SK-N-SH (cell line): ENCODE measurements around the gene PHF21B. TPM values are rescaled to one million over a fixed set of nuclear protein-coding genes. Genes with fewer than 3 reads are reported as not detected.

Source experiments
- CTCF ChIA-PET: fragments of 300-600, 350-600 bp; formaldehyde crosslinking; extraction: SDS; loops from one replicate; lab custom pipeline; 2021; lab: Yijun Ruan, JAX
- POLR2A ChIA-PET: fragments of 350-600 bp; sonication (Branson Sonifier 250); formaldehyde crosslinking; extraction: SDS; loops from one replicate; lab custom pipeline; 2020; ENCODE audit warnings: antibody characterized with exemption, inconsistent platforms; lab: Yijun Ruan, JAX
- DNase-seq: peaks from one replicate; pipeline ENCODE4 v3.0.0; 2012
- H2AFZ ChIP-seq: fragments of 200-600 bp; sonication (generic); 2 replicates; pipeline ENCODE4 v1.8.1; 2016; ENCODE audit warnings: antibody characterized with exemption, mild to moderate bottlenecking, low read depth
- H3F3A ChIP-seq: fragments of 200-600 bp; sonication (generic); replicated peaks from 2 replicates; pipeline ENCODE3; 2016; ENCODE audit warnings: antibody characterized with exemption, mild to moderate bottlenecking; ENCODE audit not compliant: insufficient read depth
- H3K27ac ChIP-seq, 2 experiments: fragments of 200-500 bp in 1 of 2; fragments of 200-600 bp in 1 of 2; sonication (Bioruptor generic) in 1 of 2; sonication (generic), shearing (Covaris generic) in 1 of 2; 2 replicates each; pipeline versions ENCODE4 v1.5.1 to v1.6.1; 2014 to 2016; ENCODE audit warnings: low read depth in 2 of 2, inconsistent platforms in 1 of 2, low read length in 1 of 2, mild to moderate bottlenecking in 1 of 2, mixed read lengths in 1 of 2
- H3K27me3 ChIP-seq: fragments of 200-600 bp; sonication (generic), shearing (Covaris generic); 2 replicates; pipeline ENCODE4 v1.6.1; 2016; ENCODE audit warnings: mixed run types; ENCODE audit not compliant: insufficient read depth
- H3K36me3 ChIP-seq, 2 experiments: fragments of 200-500 bp in 1 of 2; fragments of 200-600 bp in 1 of 2; sonication (Bioruptor generic) in 1 of 2; sonication (generic) in 1 of 2; replicated peaks in 1 of 2; 2 replicates each; pipeline versions ENCODE3 to v1.5.1; 2014 to 2016; ENCODE audit warnings: low read length in 1 of 2, mild to moderate bottlenecking in 1 of 2; ENCODE audit not compliant: insufficient read depth in 2 of 2, control insufficient read depth in 1 of 2
- H3K4me1 ChIP-seq, 2 experiments: fragments of 200-500 bp in 1 of 2; fragments of 200-600 bp in 1 of 2; sonication (Bioruptor generic) in 1 of 2; sonication (generic), shearing (Covaris generic) in 1 of 2; 2 replicates each; pipeline versions ENCODE4 v1.5.1 to v1.6.1; 2014 to 2016; ENCODE audit warnings: low read depth in 1 of 2, low read length in 1 of 2, mixed run types in 1 of 2; ENCODE audit not compliant: insufficient read depth in 2 of 2, control insufficient read depth in 1 of 2
- H3K4me2 ChIP-seq: fragments of 200-600 bp; sonication (generic), shearing (Covaris generic); 2 replicates; pipeline ENCODE4 v1.6.1; 2017; ENCODE audit warnings: mixed run types
- H3K4me3 ChIP-seq, 2 experiments: fragments of 200-500 bp in 1 of 2; fragments of 200-600 bp in 1 of 2; sonication (Bioruptor generic) in 1 of 2; sonication (generic), shearing (Covaris generic) in 1 of 2; 2 replicates each; pipeline versions ENCODE4 v1.5.1 to v1.8.1; 2014 to 2016; ENCODE audit warnings: low read depth in 2 of 2, inconsistent platforms in 1 of 2, low read length in 1 of 2, mild to moderate bottlenecking in 1 of 2, mixed read lengths in 1 of 2, moderate library complexity in 1 of 2
- H3K79me2 ChIP-seq: fragments of 200-600 bp; sonication (generic); 2 replicates; pipeline ENCODE4 v1.8.1; 2017; ENCODE audit warnings: mild to moderate bottlenecking; ENCODE audit not compliant: insufficient read depth
- H3K9ac ChIP-seq: fragments of 200-600 bp; sonication (generic); 2 replicates; pipeline ENCODE4 v1.6.1; 2017; ENCODE audit warnings: mixed run types
- H3K9me2 ChIP-seq: fragments of 200-600 bp; sonication (generic); 2 replicates; pipeline ENCODE4 v1.6.1; 2017; ENCODE audit warnings: mixed run types
- H3K9me3 ChIP-seq: fragments of 200-600 bp; sonication (generic); 2 replicates; pipeline ENCODE4 v1.6.1; 2017; ENCODE audit warnings: mixed run types, mild to moderate bottlenecking, moderate library complexity
- H4K20me1 ChIP-seq: fragments of 200-600 bp; sonication (generic); 2 replicates; pipeline ENCODE4 v1.6.1; 2017; ENCODE audit warnings: mild to moderate bottlenecking, mixed run types; ENCODE audit not compliant: insufficient read depth
- CHD2 ChIP-seq: fragments of 150-350 bp; IDR thresholded peaks from 2 replicates; pipeline ENCODE4 v1.6.1; 2018; ENCODE audit warnings: low read length; ENCODE audit not compliant: partially characterized antibody
- EP300 ChIP-seq, 2 experiments: IDR thresholded peaks; 2 replicates each; pipeline versions ENCODE4 v1.4.0 to v1.6.1; 2012; ENCODE audit warnings: borderline replicate concordance in 1 of 2, low read depth in 1 of 2, low read length in 1 of 2
- FOSL2 ChIP-seq: IDR thresholded peaks from 2 replicates; pipeline ENCODE4 v1.4.0; 2012; ENCODE audit warnings: low read depth, mild to moderate bottlenecking, moderate library complexity, borderline replicate concordance
- MEF2A ChIP-seq: IDR thresholded peaks from 2 replicates; pipeline ENCODE4 v1.4.0; 2012; ENCODE audit warnings: low read depth, borderline replicate concordance
- MXI1 ChIP-seq: IDR thresholded peaks from 2 replicates; pipeline ENCODE4 v1.6.1; 2012; ENCODE audit warnings: mild to moderate bottlenecking, low read depth, low read length, improper control_type of control experiment
- POLR2AphosphoS5 ChIP-seq: IDR thresholded peaks from 2 replicates; pipeline ENCODE4 v1.6.1; 2012; ENCODE audit warnings: low read depth, low read length
- RCOR1 ChIP-seq: fragments of 150-350 bp; IDR thresholded peaks from 2 replicates; pipeline ENCODE4 v1.6.1; 2017; ENCODE audit warnings: antibody characterized with exemption, low read length
- RFX5 ChIP-seq: IDR thresholded peaks from 2 replicates; pipeline ENCODE4 v1.6.1; 2012; ENCODE audit warnings: mild to moderate bottlenecking, improper control_type of control experiment, low read length
- TCF12 ChIP-seq: IDR thresholded peaks from 2 replicates; pipeline ENCODE4 v1.4.0; 2012
- TEAD4 ChIP-seq: IDR thresholded peaks from 2 replicates; pipeline ENCODE4 v1.4.0; 2012; ENCODE audit warnings: mild to moderate bottlenecking, borderline replicate concordance; ENCODE audit not compliant: insufficient read depth
- YY1 ChIP-seq: IDR thresholded peaks from 2 replicates; pipeline ENCODE4 v1.4.0; 2012; ENCODE audit warnings: low read depth, mild to moderate bottlenecking
- whole genome bisulfite sequencing: methylation state at CpG from one replicate; pipeline ENCODE4 v1.1.6; 2017; ENCODE audit warnings: low lambda C conversion rate; 5-methylcytosine and 5-hydroxymethylcytosine counted together
- polyA plus RNA-seq, 3 experiments: library from polyadenylated mRNA; depleted of rRNA; stranded (reverse); fragments of >200 nt; gene quantifications; 2 replicates each; pipeline ENCODE4 v1.2.3, GENCODE V29; 2012
- TF ChIP-seq, protein P1 (sequence below): IDR thresholded peaks from 2 replicates; pipeline ENCODE4 v1.4.0; 2012; ENCODE audit warnings: low read depth, borderline replicate concordance
- TF ChIP-seq, protein P2 (sequence below): fragments of 150-350 bp; IDR thresholded peaks from 2 replicates; pipeline ENCODE4 v1.6.1; 2016; ENCODE audit warnings: mild to moderate bottlenecking, low read depth, low read length
- TF ChIP-seq, protein P3 (sequence below): IDR thresholded peaks from 2 replicates; pipeline ENCODE4 v1.6.1; 2012; ENCODE audit warnings: mild to moderate bottlenecking, low read depth, low read length, moderate library complexity

Gene PHF21B
- polyA plus RNA-seq, 1 of the 3 experiments (the other 2 are of a cell fraction), result 0.76 TPM

DNA sequence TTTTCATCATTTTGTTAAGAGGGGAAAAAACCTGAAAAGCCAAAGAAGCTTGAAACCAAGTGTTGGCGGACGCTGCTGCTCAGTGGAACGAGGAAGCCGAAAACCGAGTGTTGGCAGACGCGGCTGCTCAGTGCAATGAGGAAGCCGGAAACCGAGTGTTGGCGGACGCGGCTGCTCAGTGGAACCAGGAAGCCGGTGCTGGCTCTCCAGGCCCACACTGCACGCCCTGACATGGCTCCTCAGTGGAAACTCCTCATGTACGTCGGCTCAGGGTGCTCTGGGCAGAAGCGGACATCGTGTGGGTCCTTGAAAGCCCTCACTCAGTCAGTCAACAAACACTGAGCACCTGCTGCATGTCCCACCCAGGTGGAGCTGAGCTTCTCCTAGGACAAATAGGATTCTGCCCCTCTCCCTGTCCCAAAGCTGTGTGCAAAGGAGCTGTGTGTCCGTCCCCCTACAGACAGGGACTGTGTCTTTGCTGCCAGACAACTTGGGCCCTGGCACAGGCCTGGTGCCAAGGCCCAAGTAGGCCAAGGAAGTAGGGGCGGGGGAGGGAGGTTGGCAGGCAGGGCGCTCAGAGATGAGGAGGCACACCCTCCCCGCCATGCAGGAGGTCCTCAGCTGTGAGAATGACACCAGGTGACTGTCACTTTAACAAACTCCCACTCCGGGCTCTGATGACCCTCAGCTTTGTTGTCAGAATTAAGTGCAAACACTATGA, 37.3 kb downstream of the PHF21B start:
- H4K20me1 ChIP-seq, result peaks cover 10% of the 10 kb centered on the region
- H3K36me3 ChIP-seq, result no peaks in the 10 kb centered on the region
- no peaks in the 10 kb centered on the region for H3K9me3 ChIP-seq
- no peaks in the 10 kb centered on the region for H3K27me3 ChIP-seq
- DNase-seq, result no peak
- no peak overlapping the region for H3K9ac ChIP-seq
- H3K4me1 ChIP-seq, result no peaks in the 10 kb centered on the region
- no peaks in the 10 kb centered on the region for H3K9me2 ChIP-seq
- TF ChIP-seq, protein P1, sequence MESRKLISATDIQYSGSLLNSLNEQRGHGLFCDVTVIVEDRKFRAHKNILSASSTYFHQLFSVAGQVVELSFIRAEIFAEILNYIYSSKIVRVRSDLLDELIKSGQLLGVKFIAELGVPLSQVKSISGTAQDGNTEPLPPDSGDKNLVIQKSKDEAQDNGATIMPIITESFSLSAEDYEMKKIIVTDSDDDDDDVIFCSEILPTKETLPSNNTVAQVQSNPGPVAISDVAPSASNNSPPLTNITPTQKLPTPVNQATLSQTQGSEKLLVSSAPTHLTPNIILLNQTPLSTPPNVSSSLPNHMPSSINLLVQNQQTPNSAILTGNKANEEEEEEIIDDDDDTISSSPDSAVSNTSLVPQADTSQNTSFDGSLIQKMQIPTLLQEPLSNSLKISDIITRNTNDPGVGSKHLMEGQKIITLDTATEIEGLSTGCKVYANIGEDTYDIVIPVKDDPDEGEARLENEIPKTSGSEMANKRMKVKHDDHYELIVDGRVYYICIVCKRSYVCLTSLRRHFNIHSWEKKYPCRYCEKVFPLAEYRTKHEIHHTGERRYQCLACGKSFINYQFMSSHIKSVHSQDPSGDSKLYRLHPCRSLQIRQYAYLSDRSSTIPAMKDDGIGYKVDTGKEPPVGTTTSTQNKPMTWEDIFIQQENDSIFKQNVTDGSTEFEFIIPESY, result no peak
- TF ChIP-seq CHD2, result no peak
- TF ChIP-seq FOSL2, result no peak
- no peak for TF ChIP-seq RFX5
- TF ChIP-seq, protein P2, sequence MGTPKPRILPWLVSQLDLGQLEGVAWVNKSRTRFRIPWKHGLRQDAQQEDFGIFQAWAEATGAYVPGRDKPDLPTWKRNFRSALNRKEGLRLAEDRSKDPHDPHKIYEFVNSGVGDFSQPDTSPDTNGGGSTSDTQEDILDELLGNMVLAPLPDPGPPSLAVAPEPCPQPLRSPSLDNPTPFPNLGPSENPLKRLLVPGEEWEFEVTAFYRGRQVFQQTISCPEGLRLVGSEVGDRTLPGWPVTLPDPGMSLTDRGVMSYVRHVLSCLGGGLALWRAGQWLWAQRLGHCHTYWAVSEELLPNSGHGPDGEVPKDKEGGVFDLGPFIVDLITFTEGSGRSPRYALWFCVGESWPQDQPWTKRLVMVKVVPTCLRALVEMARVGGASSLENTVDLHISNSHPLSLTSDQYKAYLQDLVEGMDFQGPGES, result no peak
- no peak for TF ChIP-seq EP300 (IDR thresholded peaks at IDR 0.05; ENCODE audit: borderline replicate concordance in 1 of 2, low read depth in 1 of 2, low read length in 1 of 2)
- no peak overlapping the region for H3K27ac ChIP-seq
- no peak overlapping the region for H2AFZ ChIP-seq
- WGBS, result 70% methylated on average over 21 of the region's 23 CpGs
- H3K4me2 ChIP-seq, result no peak overlapping the region
- no peaks in the 10 kb centered on the region for H3F3A ChIP-seq
- no peak overlapping the region for H3K4me3 ChIP-seq
- ChIA-PET POLR2A (no interaction called here), CTCF (interaction anchor here (1.3 kb wide), 1 partner anchor 35 kb away, joined by 3 read pairs; no protein-coding TSS in a partner anchor)
- H3K79me2 ChIP-seq, result no peaks in the 10 kb centered on the region

DNA sequence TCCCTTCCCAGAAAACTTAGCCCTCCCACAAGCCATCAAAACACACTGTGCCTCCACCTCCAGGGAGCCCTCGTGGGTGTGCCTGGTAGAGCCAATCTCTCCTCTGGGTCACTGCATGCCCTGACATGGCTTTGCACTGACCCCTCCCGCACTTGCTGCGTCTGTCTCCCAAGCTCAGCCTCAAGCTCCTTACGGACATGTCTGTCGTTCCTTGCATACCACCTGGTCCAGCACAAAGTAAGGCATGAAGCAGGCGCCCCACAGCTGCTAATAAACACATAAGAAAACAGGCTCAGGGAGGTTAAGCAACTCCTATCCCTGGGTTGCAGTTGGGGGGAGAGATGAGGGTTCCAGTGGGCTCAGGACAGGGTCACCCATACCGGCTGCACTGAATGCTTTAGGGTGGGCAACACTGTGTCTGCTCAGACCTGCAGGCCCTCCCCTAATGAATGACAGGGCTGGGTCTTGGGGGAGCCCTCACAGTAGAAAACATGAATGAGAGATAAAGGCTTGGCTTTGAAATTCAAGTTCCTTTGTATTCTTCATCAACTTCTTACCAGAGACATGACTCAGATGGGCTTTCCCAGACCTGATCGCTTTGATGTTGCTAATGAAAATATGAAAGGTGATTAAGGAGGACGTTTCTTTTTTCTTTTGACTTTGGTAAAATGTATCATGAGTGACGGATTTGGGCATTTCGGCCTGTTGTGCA, 38.0 kb downstream of the PHF21B start:
- H3K4me1 ChIP-seq, result no peaks in the 10 kb centered on the region
- H4K20me1 ChIP-seq, result peaks cover 10% of the 10 kb centered on the region
- no peak overlapping the region for H3K27ac ChIP-seq
- no peak overlapping the region for H2AFZ ChIP-seq
- H3K27me3 ChIP-seq, result no peaks in the 10 kb centered on the region
- no peaks in the 10 kb centered on the region for H3K79me2 ChIP-seq
- no peaks in the 10 kb centered on the region for H3K36me3 ChIP-seq
- no peak overlapping the region for H3K4me3 ChIP-seq
- H3K9ac ChIP-seq, result no peak overlapping the region
- H3F3A ChIP-seq, result no peaks in the 10 kb centered on the region
- H3K4me2 ChIP-seq, result no peak overlapping the region
- no peak for DNase-seq
- 55% methylated on average over 10 of the region's 11 CpGs for WGBS
- H3K9me2 ChIP-seq, result no peaks in the 10 kb centered on the region
- POLR2A ChIA-PET, result no interaction called here
- H3K9me3 ChIP-seq, result no peaks in the 10 kb centered on the region
- CTCF ChIA-PET, result interaction anchor here (1.3 kb wide), 1 partner anchor 36 kb away, joined by 3 read pairs; no protein-coding TSS in a partner anchor
- TF ChIP-seq, protein P1, result no peak
- no peak for TF ChIP-seq TEAD4
- no peak for TF ChIP-seq YY1
- no peak for TF ChIP-seq TCF12
- no peak for TF ChIP-seq RCOR1
- TF ChIP-seq, protein P3, sequence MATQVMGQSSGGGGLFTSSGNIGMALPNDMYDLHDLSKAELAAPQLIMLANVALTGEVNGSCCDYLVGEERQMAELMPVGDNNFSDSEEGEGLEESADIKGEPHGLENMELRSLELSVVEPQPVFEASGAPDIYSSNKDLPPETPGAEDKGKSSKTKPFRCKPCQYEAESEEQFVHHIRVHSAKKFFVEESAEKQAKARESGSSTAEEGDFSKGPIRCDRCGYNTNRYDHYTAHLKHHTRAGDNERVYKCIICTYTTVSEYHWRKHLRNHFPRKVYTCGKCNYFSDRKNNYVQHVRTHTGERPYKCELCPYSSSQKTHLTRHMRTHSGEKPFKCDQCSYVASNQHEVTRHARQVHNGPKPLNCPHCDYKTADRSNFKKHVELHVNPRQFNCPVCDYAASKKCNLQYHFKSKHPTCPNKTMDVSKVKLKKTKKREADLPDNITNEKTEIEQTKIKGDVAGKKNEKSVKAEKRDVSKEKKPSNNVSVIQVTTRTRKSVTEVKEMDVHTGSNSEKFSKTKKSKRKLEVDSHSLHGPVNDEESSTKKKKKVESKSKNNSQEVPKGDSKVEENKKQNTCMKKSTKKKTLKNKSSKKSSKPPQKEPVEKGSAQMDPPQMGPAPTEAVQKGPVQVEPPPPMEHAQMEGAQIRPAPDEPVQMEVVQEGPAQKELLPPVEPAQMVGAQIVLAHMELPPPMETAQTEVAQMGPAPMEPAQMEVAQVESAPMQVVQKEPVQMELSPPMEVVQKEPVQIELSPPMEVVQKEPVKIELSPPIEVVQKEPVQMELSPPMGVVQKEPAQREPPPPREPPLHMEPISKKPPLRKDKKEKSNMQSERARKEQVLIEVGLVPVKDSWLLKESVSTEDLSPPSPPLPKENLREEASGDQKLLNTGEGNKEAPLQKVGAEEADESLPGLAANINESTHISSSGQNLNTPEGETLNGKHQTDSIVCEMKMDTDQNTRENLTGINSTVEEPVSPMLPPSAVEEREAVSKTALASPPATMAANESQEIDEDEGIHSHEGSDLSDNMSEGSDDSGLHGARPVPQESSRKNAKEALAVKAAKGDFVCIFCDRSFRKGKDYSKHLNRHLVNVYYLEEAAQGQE, result no peak
- no peak for TF ChIP-seq CHD2
- TF ChIP-seq MXI1, result no peak
- no peak for TF ChIP-seq MEF2A
- no peak for TF ChIP-seq POLR2AphosphoS5
- no peak for TF ChIP-seq RFX5
